GM06990 (cell line): ENCODE results near the gene IDUA.
"Not testable (repeated sequence)": the region's sequence is repeated elsewhere in the genome, so short reads cannot be mapped to it uniquely, and the experiment has no call there.

Experiments used
- DNase-seq: peaks from one replicate; pipeline ENCODE4 v3.0.0-alpha.2; 2011; ENCODE audit not compliant: insufficient read length; ENCODE audit errors: extremely low read depth
- H3K27me3 ChIP-seq: replicated peaks from 2 replicates; pipeline ENCODE4 v1.6.0; 2011; ENCODE audit warnings: low read length; ENCODE audit not compliant: control insufficient read depth, insufficient read depth
- H3K36me3 ChIP-seq: 2 replicates; pipeline ENCODE4 v1.5.1; 2011; ENCODE audit warnings: low read length; ENCODE audit not compliant: control insufficient read depth, insufficient read depth
- H3K4me3 ChIP-seq: replicated peaks from 2 replicates; pipeline ENCODE4 v1.5.1; 2011; ENCODE audit warnings: low read depth, mild to moderate bottlenecking, control low read depth, low read length
- TF ChIP-seq, protein P1 (sequence below): IDR thresholded peaks from 2 replicates; pipeline ENCODE4 v1.5.1; 2011; ENCODE audit warnings: low read length, control low read depth, mild to moderate bottlenecking, inconsistent platforms; ENCODE audit not compliant: insufficient read depth, poor library complexity, severe bottlenecking

IDUA gene

DNA sequence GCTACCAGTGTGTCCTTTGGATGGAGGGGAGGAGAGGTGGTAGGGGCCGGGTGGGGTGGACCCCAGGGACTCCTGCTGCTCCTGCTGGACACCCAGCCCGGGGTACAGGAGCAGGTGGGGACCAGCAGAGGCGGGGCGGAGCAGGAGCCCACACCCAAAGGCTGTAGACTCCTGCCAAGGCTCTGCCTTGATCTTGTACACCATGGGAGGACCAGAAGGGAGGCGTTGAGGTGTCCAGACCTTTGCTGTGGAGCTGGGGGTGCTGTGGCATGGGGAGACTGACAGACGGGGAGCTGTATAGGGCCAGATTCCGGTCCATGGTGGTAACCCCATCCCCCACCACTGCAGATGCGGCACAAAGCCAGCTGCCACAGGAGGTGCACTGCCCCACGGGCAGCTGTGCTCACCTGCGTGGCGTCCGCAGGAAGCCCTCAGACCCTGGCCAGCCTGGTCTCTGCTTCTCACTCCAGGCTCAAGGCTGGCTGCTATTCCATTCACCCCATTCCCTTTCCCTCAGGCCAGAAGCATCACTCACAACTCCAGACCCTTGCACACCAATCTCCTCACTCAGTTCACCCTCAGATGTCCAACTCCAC lies 11.3 kb downstream of the IDUA start:
- DNase-seq: no peak
- TF ChIP-seq, protein P1, sequence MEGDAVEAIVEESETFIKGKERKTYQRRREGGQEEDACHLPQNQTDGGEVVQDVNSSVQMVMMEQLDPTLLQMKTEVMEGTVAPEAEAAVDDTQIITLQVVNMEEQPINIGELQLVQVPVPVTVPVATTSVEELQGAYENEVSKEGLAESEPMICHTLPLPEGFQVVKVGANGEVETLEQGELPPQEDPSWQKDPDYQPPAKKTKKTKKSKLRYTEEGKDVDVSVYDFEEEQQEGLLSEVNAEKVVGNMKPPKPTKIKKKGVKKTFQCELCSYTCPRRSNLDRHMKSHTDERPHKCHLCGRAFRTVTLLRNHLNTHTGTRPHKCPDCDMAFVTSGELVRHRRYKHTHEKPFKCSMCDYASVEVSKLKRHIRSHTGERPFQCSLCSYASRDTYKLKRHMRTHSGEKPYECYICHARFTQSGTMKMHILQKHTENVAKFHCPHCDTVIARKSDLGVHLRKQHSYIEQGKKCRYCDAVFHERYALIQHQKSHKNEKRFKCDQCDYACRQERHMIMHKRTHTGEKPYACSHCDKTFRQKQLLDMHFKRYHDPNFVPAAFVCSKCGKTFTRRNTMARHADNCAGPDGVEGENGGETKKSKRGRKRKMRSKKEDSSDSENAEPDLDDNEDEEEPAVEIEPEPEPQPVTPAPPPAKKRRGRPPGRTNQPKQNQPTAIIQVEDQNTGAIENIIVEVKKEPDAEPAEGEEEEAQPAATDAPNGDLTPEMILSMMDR: no peak
- peaks cover 5% of the 10 kb centered on the region for H3K27me3 ChIP-seq
- H3K4me3 ChIP-seq: no peak overlapping the region
- no peaks in the 10 kb centered on the region for H3K36me3 ChIP-seq

- not testable (repeated sequence) for H3K4me3 ChIP-seq, H3K36me3 ChIP-seq, H3K27me3 ChIP-seq, DNase-seq
Observed at GRCh38 chr4:999240-999863, 12.5 kb downstream of the IDUA start.

DNA sequence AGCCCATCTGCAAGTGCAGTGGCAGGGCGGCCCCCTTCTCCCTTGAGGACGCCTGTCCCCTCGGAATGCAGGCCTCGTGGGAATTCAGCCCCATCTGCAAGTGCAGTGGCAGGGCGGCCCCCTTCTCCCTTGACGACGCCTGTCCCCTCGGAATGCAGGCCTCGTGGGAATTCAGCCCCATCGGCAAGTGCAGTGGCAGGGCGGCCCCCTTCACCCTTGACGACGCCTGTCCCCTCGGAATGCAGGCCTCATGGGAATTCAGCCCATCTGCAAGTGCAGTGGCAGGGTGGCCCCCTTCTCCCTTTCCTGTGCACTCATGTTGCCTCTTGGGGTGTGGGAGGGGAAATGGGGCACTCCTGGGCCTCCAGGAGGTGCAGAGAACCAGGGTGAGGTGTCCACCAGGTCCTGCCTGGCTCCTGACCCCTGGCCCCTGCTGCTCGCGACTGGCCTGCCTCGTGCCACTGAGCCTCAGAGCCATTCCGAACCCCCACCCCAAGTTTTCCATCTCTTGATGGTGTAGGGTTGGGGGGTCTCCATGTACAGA lies 13.1 kb downstream of the IDUA start:
- H3K4me3 ChIP-seq: no peak overlapping the region
- peaks cover 5% of the 10 kb centered on the region for H3K27me3 ChIP-seq
- no peak for DNase-seq
- H3K36me3 ChIP-seq: no peaks in the 10 kb centered on the region
- TF ChIP-seq, protein P1: no peak

DNA sequence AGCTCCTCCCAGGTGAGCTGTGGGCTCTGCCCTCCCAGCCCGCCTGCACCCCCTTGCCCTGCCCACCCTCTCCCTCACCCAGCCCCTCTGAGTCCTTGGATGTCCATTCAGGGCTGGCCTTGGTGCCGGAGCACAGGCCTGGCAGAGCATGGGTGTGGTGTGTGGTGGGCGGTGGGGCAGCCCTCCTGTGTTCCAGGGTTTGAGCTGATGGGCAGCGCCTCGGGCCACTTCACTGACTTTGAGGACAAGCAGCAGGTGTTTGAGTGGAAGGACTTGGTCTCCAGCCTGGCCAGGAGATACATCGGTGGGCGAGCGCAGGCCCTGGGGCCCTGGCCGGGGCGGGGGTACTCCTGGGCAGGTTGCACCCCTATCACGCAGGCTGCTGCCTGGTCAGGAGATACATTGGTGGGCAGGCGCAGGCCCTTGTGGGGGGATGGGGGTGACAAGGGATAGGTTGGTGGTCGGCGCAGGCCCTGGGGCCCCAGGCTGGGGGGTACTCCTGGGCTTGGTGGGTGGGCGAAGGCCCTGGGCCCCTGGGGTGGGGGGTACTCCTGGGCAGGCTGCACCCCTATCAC lies 13.9 kb downstream of the IDUA start:
- Histone ChIP-seq H3K36me3 (no peaks in the 10 kb centered on the region), H3K4me3 (no peak overlapping the region), H3K27me3 (peaks cover 5% of the 10 kb centered on the region)
- TF ChIP-seq, protein P1: no peak
- DNase-seq: no peak

- no peak for DNase-seq
- TF ChIP-seq, protein P1: no peak
- H3K27me3 ChIP-seq: peaks cover 5% of the 10 kb centered on the region
- H3K4me3 ChIP-seq: no peak overlapping the region
- H3K36me3 ChIP-seq: no peaks in the 10 kb centered on the region
Observed at GRCh38 chr4:1001561-1002130, 14.8 kb downstream of the IDUA start.

GRCh38 chr4:1002131-1002630 lies 15.3 kb downstream of the IDUA start:
- Histone ChIP-seq H3K27me3 (peaks cover 5% of the 10 kb centered on the region), H3K36me3 (no peaks in the 10 kb centered on the region), H3K4me3 (no peak overlapping the region)
- DNase-seq: no peak
- TF ChIP-seq, protein P1: no peak
